CD4-positive, CD25-positive, alpha-beta regulatory T cell (primary cell): ENCODE measurements around the gene TRMT13. TPM values are rescaled to one million over a fixed set of nuclear protein-coding genes. Genes with fewer than 3 reads are reported as not detected.

Experiments used
- ATAC-seq, 2 donors: fragments of 150-1000 bp; cut with Tn5 transposase; one replicate each; pipeline ENCODE4 v1.10.0; 2021; ENCODE audit warnings: low read depth in 2 of 2, moderate number of reproducible peaks in 2 of 2, moderate library complexity in 1 of 2
- DNase-seq, 3 donors: peaks; one replicate each; pipeline versions ENCODE4 v3.0.0 to v3.0.0-alpha.2; 2012 to 2022; ENCODE audit warnings: mixed read lengths in 1 of 3
- H3K27ac ChIP-seq: one replicate; pipeline ENCODE4 v1.7.0; 2013; ENCODE audit warnings: mild to moderate bottlenecking, low read length; ENCODE audit not compliant: insufficient read depth, poor library complexity, severe bottlenecking
- H3K27me3 ChIP-seq: one replicate; pipeline ENCODE4 v1.7.0; 2013; ENCODE audit warnings: low read length; ENCODE audit not compliant: control insufficient read depth, insufficient read depth
- H3K36me3 ChIP-seq: one replicate; pipeline ENCODE4 v1.7.0; 2013; ENCODE audit warnings: mild to moderate bottlenecking, low read length, moderate library complexity; ENCODE audit not compliant: control insufficient read depth, insufficient read depth
- H3K4me1 ChIP-seq: 2 replicates; pipeline ENCODE4 v1.7.0; 2013; ENCODE audit warnings: mild to moderate bottlenecking, low read length; ENCODE audit not compliant: insufficient read depth, control insufficient read depth, poor library complexity, severe bottlenecking
- H3K4me3 ChIP-seq: one replicate; pipeline ENCODE4 v1.7.0; 2013; ENCODE audit warnings: low read depth, mild to moderate bottlenecking, low read length, moderate library complexity
- H3K9me3 ChIP-seq, 2 experiments: 1 replicate in 1 of 2; 2 replicates in 1 of 2; pipeline ENCODE4 v1.7.0; 2013; ENCODE audit warnings: low read length in 2 of 2, mild to moderate bottlenecking in 1 of 2, moderate library complexity in 1 of 2; ENCODE audit not compliant: control insufficient read depth in 2 of 2
- H3K27ac Mint-ChIP-seq, 3 donors: one replicate each; pipeline ENCODE4 v1.8.0; 2020 to 2022; ENCODE audit warnings: mild to moderate bottlenecking in 3 of 3, mixed read lengths in 3 of 3, moderate library complexity in 2 of 3
- H3K27me3 Mint-ChIP-seq: one replicate; pipeline ENCODE4 v1.8.0; 2022; ENCODE audit warnings: mild to moderate bottlenecking, mixed read lengths
- H3K36me3 Mint-ChIP-seq: one replicate; pipeline ENCODE4 v1.8.0; 2020; ENCODE audit warnings: mixed read lengths
- H3K4me1 Mint-ChIP-seq, 4 donors: one replicate each; pipeline ENCODE4 v1.8.0; 2020 to 2022; ENCODE audit warnings: mixed read lengths in 4 of 4, mild to moderate bottlenecking in 1 of 4
- H3K4me3 Mint-ChIP-seq, 4 donors: one replicate each; pipeline ENCODE4 v1.8.0; 2020 to 2022; ENCODE audit warnings: mild to moderate bottlenecking in 4 of 4, mixed read lengths in 4 of 4, moderate library complexity in 3 of 4
- H3K9me3 Mint-ChIP-seq, 7 donors: one replicate each; pipeline ENCODE4 v1.8.0; 2020 to 2022; ENCODE audit warnings: mixed read lengths in 7 of 7, mild to moderate bottlenecking in 3 of 7, moderate library complexity in 2 of 7
- polyA plus RNA-seq, 4 donors: library from polyadenylated mRNA; unstranded; fragments of 300-500 nt; fragmentation: Illumina TruSeq; gene quantifications; one replicate each; pipeline ENCODE4 v1.2.3, GENCODE V29; 2021
- total RNA-seq: library from RNA; stranded (reverse); gene quantifications from one replicate; pipeline ENCODE4 v1.2.3, GENCODE V29; 2022

The TRMT13 gene
- total and polyA plus RNA-seq, 5 donors from 2014 or later = 7.5 to 12.2 (median 9.2) TPM

DNA sequence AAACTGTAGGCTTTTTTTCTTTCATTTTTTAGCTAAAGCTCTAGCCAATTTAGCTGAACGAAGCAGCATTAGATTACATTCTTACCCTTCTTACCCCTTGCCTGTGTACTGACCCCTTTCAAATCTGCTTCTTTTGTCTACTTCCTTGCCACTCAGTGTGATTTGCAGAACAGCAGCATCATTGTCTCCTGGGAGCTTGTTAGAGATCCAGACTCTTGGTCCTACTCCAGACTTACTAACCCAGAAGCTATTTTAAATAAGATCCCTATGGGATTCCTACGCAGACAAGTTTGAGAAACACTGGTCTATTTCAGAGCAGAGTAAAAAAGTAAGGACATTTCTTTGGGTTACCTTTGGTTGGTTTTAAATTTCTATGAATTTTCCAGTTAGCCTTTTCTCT, 31.3 kb downstream of the TRMT13 start:
- Mint-ChIP-seq H3K27me3 (no peaks in the 10 kb centered on the region), H3K9me3 (peaks cover 0 to 2% (median 0%) of the 10 kb centered on the region in 7 donors), H3K27ac (no peak overlapping the region), H3K4me3 (no peak overlapping the region), H3K4me1 (no peaks in the 10 kb centered on the region), H3K36me3 (no peaks in the 10 kb centered on the region)
- Histone ChIP-seq H3K27ac (no peak overlapping the region), H3K36me3 (no peaks in the 10 kb centered on the region), H3K4me1 (no peaks in the 10 kb centered on the region), H3K27me3 (no peaks in the 10 kb centered on the region), H3K4me3 (no peak overlapping the region), H3K9me3 (no peaks in the 10 kb centered on the region)
- no peak for DNase-seq
- ATAC-seq = no peak

DNA sequence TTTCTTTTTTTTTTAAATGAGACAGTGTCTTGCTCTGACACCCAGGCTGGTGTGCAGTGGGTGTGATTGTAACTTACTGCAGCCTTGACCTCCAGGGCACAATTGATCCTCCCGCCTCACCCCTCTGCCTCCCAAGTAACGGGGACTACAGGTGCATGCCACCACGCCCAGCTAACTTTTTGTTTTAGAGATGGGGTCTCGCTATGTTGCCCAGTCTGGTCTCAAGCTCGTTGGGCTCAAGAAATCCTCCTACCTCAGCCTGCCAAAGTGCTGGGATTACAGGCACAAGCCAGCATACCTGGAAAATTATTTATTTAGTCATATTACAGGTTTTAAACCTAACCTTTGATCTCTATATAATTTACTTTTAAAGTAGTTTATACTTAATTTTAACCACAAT, 31.7 kb downstream of the TRMT13 start:
- Mint-ChIP-seq H3K27ac (no peak overlapping the region), H3K36me3 (no peaks in the 10 kb centered on the region), H3K27me3 (no peaks in the 10 kb centered on the region), H3K4me1 (no peaks in the 10 kb centered on the region), H3K4me3 (no peak overlapping the region), H3K9me3 (peaks cover 0 to 2% (median 0%) of the 10 kb centered on the region in 7 donors)
- H3K27me3 ChIP-seq = no peaks in the 10 kb centered on the region
- H3K36me3 ChIP-seq = no peaks in the 10 kb centered on the region
- H3K4me1 ChIP-seq = no peaks in the 10 kb centered on the region
- H3K27ac ChIP-seq = no peak overlapping the region
- no peaks in the 10 kb centered on the region for H3K9me3 ChIP-seq
- DNase-seq (no peak), ATAC-seq (no peak)
- no peak overlapping the region for H3K4me3 ChIP-seq

DNA sequence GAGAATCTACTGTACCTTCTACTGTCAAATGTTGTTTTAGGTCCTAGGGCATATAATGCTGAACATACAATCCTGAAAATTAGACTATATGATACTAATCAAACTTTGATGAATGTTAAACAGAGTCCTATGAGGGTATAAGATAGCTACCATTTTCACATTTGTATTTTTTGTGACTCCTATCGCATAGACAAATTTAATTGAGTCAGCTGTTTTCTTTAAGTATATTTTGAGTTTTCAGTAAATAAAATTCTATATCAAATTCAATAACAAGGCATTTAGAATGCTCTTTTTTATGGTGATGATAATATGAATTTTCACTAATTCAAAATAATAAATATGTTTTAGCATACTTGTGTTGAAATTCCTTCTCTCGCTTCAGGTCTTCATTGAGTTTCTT, 35.1 kb downstream of the TRMT13 start:
- no peaks in the 10 kb centered on the region for H3K36me3 ChIP-seq
- H3K27ac Mint-ChIP-seq = no peak overlapping the region
- ATAC-seq = no peak
- H3K4me1 ChIP-seq = no peaks in the 10 kb centered on the region
- H3K4me3 ChIP-seq = no peak overlapping the region
- H3K4me3 Mint-ChIP-seq = no peak overlapping the region
- no peak for DNase-seq
- peaks cover 0 to 2% (median 0%) of the 10 kb centered on the region in 7 donors for H3K9me3 Mint-ChIP-seq
- H3K27ac ChIP-seq = no peak overlapping the region
- no peaks in the 10 kb centered on the region for H3K4me1 Mint-ChIP-seq
- H3K27me3 ChIP-seq = no peaks in the 10 kb centered on the region
- H3K27me3 Mint-ChIP-seq = no peaks in the 10 kb centered on the region
- no peaks in the 10 kb centered on the region for H3K9me3 ChIP-seq
- no peaks in the 10 kb centered on the region for H3K36me3 Mint-ChIP-seq

DNA sequence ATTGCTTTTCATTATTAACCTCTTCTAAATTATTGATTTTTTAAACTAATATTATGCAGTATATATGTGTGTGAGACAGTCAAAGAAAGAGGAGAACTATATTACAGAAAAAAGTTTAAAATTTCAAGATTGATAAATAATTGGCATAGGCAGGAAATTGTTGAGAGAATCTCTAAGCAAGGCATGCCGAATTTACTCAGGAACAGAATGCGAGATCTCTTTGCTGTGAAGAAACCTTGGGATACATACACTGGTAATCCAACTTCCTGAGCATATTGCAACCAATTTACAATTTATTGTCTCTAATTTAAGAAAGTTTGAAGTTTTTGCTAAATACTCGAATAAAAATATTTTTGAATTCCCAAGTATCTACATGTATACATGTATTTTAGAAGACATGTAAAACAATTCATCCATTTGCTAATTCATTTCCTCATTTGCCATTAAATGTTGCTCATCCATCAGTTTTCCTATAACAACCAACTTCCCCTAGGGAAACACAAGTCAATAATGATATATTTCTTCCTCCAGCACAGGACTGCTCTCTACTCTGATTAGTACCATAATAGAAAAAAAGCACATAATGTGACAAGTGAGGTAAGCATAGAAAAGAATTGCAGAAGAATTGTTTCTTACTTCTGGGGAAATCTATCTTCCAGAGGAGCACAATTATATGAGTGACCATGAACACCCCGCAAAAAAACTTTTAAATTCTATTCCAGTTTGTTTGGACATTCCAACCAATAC, 44.5 kb downstream of the TRMT13 start:
- no peaks in the 10 kb centered on the region for H3K4me1 ChIP-seq
- H3K36me3 Mint-ChIP-seq = no peaks in the 10 kb centered on the region

DNA sequence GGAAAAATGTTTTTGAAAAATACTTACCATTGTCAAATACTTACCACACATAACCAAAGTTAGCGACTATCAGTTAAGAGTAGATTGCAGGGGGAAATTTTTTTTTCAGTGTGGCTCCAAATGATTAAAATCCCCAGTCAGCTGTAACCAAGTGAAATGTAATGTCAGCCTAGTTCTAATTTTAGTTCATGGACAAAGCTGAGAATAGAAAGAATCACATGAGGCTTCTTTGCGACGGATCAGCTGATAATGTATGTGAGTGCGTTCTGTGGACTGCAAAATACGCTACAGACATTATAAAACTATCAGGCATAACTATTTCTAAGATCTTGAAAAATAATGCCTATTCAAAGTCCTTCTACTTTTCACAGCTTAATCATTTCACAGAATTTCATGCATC, 45.1 kb downstream of the TRMT13 start, which contains the start of gene LRRC39:
TSS of gene LRRC39 (minus strand) at position 166 of the 400 bp plus-strand sequence. CDS start 9,740 bp downstream, outside the sequence.
- Histone ChIP-seq H3K4me3 (no peak within 1 kb of the TSS), H3K27me3 (no peaks in the 10 kb centered on the region), H3K36me3 (no peaks in the 10 kb centered on the region), H3K4me1 (no peaks in the 10 kb centered on the region), H3K27ac (no peak within 1 kb of the TSS), H3K9me3 (no peaks in the 10 kb centered on the region)
- no peak for DNase-seq
- no peak for ATAC-seq
- peaks cover 0 to 4% (median 0%) of the 10 kb centered on the region in 4 donors for H3K4me1 Mint-ChIP-seq
- no peaks in the 10 kb centered on the region for H3K36me3 Mint-ChIP-seq
- peak within 1 kb of the TSS in 1 of 3 donors; percentile 6 for H3K27ac Mint-ChIP-seq
- H3K27me3 Mint-ChIP-seq = no peaks in the 10 kb centered on the region
- H3K9me3 Mint-ChIP-seq = peaks cover 0 to 1% (median 0%) of the 10 kb centered on the region in 7 donors
- no peak within 1 kb of the TSS for H3K4me3 Mint-ChIP-seq

More for the DNA sequence above, 44.5 kb downstream of the TRMT13 start:
- peaks cover 0 to 1% (median 0%) of the 10 kb centered on the region in 7 donors for H3K9me3 Mint-ChIP-seq
- no peaks in the 10 kb centered on the region for H3K36me3 ChIP-seq
- H3K9me3 ChIP-seq = no peaks in the 10 kb centered on the region
- no peak overlapping the region for H3K27ac Mint-ChIP-seq
- no peaks in the 10 kb centered on the region for H3K27me3 Mint-ChIP-seq
- H3K27me3 ChIP-seq = no peaks in the 10 kb centered on the region
- H3K4me1 Mint-ChIP-seq = peaks cover 0 to 4% (median 0%) of the 10 kb centered on the region in 4 donors
- ATAC-seq (no peak), DNase-seq (no peak)
- H3K4me3 ChIP-seq = no peak overlapping the region
- no peak overlapping the region for H3K27ac ChIP-seq
- no peak overlapping the region for H3K4me3 Mint-ChIP-seq

DNA sequence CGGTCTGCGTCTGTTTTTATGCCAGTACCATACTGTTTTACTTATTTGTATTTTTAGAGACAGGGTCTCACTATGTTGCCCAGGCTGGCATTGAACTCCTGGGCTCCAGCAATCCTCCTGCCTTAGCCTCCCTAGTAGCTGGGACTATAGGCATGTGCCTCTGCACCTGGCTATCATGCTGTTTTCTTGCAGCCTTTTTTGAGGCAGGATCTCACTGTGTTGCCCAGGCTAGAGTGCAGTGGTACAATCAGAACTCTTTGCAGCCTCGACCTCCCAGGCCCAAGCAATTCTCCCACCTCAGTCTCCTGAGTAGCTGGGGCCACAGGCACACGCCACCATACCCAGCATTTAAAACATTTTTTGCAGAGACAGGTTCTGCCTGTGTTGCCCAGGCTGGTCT, 50.4 kb downstream of the TRMT13 start:
- DNase-seq (no peak), ATAC-seq (no peak)
- Histone ChIP-seq H3K4me3 (no peak overlapping the region), H3K36me3 (no peaks in the 10 kb centered on the region), H3K4me1 (no peaks in the 10 kb centered on the region), H3K27ac (no peak overlapping the region), H3K9me3 (no peaks in the 10 kb centered on the region), H3K27me3 (no peaks in the 10 kb centered on the region)
- H3K27ac Mint-ChIP-seq = no peak overlapping the region
- no peaks in the 10 kb centered on the region for H3K36me3 Mint-ChIP-seq
- peaks cover 0 to 3% (median 0%) of the 10 kb centered on the region in 7 donors for H3K9me3 Mint-ChIP-seq
- no peaks in the 10 kb centered on the region for H3K27me3 Mint-ChIP-seq
- no peak overlapping the region for H3K4me3 Mint-ChIP-seq
- H3K4me1 Mint-ChIP-seq = peaks cover 0 to 4% (median 0%) of the 10 kb centered on the region in 4 donors

DNA sequence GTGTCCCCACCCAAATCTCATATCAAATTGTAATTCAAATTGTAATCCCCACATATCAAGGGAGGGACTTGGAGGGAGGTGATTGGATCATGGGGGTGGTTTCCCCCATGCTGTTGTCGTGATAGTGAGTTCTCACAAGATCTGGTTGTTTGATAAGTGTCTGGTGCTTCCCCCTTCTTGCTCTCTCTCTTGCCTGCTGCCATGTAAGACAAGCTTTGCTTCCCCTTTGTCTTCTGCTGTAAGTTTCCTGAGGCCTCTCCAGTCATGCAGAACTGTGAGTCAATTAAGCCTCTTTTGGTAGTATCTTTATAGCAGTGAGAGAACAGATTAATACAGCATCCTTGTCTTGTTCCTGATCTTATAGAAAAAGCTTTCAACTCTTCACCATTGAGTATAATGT, 51.6 kb downstream of the TRMT13 start:
- Mint-ChIP-seq H3K9me3 (peaks cover 0 to 3% (median 0%) of the 10 kb centered on the region in 7 donors), H3K27me3 (no peaks in the 10 kb centered on the region), H3K36me3 (no peaks in the 10 kb centered on the region), H3K4me1 (peaks cover 0 to 4% (median 0%) of the 10 kb centered on the region in 4 donors), H3K4me3 (no peak overlapping the region), H3K27ac (peak overlapping the region in 1 of 3 donors; percentile 45)
- Histone ChIP-seq H3K36me3 (no peaks in the 10 kb centered on the region), H3K4me1 (no peaks in the 10 kb centered on the region), H3K4me3 (no peak overlapping the region), H3K9me3 (no peaks in the 10 kb centered on the region), H3K27ac (no peak overlapping the region), H3K27me3 (no peaks in the 10 kb centered on the region)
- peak in 1 of 2 donors; percentile 46 for ATAC-seq
- no peak for DNase-seq

DNA sequence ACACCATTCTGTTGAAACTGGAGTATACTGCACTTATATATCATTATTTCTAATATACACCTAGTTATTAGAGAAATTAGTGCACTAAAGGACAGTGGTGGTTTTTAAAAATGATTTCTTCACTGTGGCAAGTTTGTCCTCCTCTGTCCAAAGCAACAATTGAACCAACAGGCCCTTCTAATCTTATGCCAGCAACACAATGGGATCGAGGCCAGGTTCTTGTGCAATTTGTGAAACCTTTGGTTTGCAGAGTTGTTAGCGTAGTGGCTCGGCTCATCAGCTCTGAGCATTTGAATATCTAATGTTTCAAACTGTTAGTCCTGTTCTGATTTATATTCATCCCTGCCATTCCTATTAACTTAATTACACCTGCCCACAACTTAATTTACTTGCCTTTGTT, 54.9 kb downstream of the TRMT13 start:
- Histone ChIP-seq H3K9me3 (no peaks in the 10 kb centered on the region), H3K27me3 (no peaks in the 10 kb centered on the region), H3K4me1 (no peaks in the 10 kb centered on the region), H3K36me3 (no peaks in the 10 kb centered on the region), H3K4me3 (no peak overlapping the region), H3K27ac (no peak overlapping the region)
- H3K36me3 Mint-ChIP-seq = peaks cover 16% of the 10 kb centered on the region
- ATAC-seq (no peak), DNase-seq (no peak)
- H3K4me3 Mint-ChIP-seq = no peak overlapping the region
- peaks cover 0 to 3% (median 0%) of the 10 kb centered on the region in 7 donors for H3K9me3 Mint-ChIP-seq
- no peaks in the 10 kb centered on the region for H3K4me1 Mint-ChIP-seq
- H3K27me3 Mint-ChIP-seq = no peaks in the 10 kb centered on the region
- no peak overlapping the region for H3K27ac Mint-ChIP-seq
